HG02981 (cell line): ENCODE results near the gene LPCAT1.
"Not testable (repeated sequence)": the region's sequence is repeated elsewhere in the genome, so short reads cannot be mapped to it uniquely, and the experiment has no call there.

Source experiments
- ATAC-seq: cut with Tn5 transposase; IDR thresholded peaks from one replicate; pipeline ENCODE4 v1.9.1; 2021; ENCODE audit warnings: mild to moderate bottlenecking, moderate library complexity; ENCODE audit not compliant: unreplicated experiment

Gene LPCAT1

DNA sequence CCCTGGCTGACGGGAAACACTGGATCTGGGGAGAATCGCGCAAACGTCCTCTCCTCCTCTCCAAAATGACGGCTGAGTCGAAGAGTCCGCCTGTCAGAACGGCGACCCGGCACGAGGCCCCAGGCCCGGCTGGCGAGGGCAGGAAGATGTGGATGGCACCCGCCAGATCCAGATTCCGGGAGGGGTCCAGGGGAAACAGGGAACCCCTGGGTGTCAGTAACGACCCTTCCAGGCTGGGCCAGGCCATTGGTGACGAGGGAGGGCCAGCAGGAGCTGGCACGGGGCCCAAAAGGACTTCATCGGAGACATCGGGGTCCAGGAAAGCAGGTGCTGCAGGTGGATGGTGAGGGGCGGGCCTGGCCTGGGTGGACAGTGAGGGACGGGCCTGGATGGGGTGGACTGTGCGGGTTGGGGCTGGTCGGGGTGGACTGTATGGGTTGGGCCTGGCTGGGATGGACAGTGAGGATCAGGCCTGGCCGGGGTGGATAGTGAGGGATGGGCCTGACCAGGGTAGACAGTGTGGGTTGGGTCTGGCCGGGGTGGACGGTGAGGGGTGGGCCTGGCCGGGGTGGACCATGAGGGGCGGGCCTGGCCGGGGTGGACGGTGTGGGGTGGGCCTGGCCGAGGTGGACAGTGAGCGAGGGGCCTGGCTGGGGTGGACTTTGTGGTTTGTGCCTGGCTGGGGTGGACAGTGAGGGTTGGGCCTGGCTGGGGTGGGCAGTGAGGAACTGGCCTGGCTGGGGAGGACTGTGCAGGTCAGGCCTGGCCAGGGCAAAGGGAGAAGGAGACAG, 92.5 kb downstream of the LPCAT1 start:
- ATAC-seq: no peak

DNA sequence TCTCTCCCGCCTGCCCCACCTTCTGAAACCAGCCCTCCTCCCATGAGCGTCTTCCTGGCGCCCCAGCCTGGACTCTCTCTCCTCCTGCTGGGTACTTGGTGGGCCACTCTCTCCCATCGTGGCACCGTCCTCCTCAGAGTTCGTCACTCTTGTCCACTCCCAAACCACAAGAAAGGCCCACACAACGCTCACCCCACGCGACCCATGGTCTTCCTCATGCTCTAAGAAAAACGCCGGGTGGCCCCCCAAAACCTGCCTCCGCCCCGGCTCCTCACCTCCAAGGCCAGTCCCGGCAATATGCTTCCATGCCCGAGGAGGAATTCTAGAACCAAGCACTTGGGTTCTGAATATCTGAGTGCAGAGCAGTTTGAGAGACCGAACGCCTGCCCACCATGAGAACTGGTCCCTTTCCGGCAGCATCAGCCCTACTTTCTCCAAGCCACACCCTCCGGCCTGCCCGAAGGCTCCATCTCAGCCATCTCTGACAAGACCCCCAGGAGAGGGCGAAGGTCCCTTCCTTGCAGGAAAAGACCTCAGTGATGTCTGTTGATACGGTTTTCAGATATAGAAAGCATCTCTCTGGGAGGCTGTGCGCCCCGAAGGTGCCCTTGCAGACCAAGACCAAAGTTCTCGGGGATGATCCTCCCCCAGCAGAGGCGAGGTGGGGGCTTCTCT, 93.5 kb downstream of the LPCAT1 start:
- ATAC-seq: no peak

- no peak for ATAC-seq
Observed at GRCh38 chr5:1429496-1429895, 94.3 kb downstream of the LPCAT1 start.

DNA sequence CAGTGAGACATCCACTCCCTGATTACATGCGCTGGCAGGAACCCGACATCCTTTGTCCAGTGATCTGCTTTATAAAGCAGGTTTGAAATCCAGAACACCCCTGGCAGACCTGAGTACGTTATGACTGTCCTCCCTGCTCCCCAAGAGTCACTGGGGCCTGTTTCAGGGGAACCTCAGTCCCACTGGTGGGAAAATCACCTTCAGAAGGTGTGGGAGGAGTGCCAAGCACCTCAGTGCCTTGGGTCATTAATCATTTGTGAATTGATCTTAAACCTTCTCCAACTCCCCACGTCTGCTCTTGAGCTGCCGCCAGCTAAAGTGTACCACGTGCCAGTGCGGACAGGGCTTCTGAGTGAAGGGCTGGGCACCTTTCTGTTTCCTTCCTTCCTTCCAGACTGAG, 94.7 kb downstream of the LPCAT1 start:
- ATAC-seq: no peak

GRCh38 chr5:1428107-1428506, 95.7 kb downstream of the LPCAT1 start:
- no peak for ATAC-seq

DNA sequence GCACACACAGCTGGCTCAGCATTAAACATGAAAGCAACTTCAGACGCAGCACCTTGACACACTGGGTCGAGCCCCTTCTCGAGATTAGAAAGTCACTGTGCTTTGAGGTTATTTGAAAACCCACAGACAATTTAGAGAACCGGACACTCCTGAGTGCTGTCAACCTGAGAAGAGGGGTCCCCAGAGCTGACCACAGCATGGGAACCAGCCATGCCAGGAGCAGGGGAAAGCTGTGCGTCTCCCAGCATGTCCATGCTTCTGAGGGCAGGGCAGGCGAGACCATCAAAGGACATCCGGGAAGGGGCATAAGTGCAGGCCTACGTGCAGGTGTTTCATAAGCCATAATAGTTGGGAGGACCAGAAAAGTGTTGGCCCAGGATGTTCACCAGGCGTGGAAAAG, 99.0 kb downstream of the LPCAT1 start:
- ATAC-seq: no peak

DNA sequence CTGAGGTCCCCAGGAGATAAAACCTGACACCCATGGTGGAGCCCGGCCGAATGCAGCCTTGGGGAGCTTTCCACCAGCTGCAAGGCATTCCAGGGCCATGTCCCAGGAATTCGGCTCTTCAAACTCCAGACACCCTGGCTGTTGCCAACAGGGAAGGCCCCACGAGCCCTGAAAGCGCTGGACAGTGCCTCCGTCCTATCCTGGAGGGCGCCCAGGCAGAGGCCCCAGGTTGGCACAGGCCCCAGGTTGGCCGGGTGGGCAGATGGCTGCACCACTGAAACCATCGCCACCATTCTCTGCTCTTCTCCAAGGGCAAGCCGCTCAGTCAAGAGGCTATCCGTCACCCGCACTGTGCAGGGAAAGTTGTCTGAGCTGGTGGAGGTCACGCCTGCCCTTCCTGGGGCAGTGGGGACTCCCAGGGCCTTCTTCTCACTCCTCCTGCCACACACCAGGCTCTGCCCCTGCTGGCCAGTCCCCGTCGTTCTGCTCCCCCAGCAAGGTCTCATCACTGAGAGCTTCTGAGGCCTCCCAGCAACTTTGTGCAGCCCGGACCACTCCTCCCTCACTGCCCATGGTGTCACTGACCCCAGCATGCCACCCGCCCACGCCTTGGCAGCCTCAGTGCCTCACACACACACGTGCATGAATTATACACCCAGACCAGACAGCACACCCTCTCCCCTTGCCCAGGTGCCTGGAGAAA, 99.7 kb downstream of the LPCAT1 start:
- ATAC-seq: no peak

GRCh38 chr5:1422522-1422921, 101.2 kb downstream of the LPCAT1 start:
- ATAC-seq: not testable (repeated sequence)

DNA sequence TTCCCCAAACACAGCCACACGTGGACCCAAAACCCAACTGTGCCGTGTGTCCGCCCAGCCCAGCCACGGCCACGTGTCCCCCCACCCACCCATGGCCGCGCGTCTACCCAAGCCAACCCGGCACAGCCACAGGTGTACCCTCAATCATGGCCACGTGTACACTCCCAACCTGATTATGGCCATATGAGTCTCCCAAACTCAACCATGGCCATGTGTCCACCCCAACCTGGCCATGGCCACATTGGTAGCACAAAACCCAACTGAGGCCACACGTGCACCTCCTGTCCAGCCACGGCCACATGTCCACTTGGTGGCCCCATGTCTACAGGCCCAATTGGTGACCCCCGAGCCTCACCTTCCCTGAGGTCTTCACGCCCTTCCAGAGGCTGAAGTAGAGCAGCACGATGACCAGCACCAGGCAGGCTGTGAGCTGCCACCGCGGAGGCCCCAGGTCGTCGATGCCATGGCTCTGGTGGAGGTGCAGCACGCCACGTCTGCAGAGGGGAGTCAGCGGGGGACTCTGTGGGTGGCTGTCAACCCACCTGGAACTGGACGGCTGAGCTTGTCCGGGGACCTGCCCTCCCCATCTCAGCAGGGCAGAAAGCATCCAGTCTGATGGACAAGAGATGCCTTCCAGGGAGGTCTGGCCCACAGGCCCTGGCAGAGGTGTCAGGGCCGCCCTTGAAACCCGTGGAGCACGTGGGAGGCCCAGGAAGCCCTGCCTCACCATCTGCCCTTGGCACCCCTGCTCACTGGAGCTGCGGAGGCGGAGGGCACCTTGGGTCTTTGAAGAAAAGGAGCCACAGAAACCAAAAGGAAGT, 102.0 kb downstream of the LPCAT1 start:
- ATAC-seq: no peak

DNA sequence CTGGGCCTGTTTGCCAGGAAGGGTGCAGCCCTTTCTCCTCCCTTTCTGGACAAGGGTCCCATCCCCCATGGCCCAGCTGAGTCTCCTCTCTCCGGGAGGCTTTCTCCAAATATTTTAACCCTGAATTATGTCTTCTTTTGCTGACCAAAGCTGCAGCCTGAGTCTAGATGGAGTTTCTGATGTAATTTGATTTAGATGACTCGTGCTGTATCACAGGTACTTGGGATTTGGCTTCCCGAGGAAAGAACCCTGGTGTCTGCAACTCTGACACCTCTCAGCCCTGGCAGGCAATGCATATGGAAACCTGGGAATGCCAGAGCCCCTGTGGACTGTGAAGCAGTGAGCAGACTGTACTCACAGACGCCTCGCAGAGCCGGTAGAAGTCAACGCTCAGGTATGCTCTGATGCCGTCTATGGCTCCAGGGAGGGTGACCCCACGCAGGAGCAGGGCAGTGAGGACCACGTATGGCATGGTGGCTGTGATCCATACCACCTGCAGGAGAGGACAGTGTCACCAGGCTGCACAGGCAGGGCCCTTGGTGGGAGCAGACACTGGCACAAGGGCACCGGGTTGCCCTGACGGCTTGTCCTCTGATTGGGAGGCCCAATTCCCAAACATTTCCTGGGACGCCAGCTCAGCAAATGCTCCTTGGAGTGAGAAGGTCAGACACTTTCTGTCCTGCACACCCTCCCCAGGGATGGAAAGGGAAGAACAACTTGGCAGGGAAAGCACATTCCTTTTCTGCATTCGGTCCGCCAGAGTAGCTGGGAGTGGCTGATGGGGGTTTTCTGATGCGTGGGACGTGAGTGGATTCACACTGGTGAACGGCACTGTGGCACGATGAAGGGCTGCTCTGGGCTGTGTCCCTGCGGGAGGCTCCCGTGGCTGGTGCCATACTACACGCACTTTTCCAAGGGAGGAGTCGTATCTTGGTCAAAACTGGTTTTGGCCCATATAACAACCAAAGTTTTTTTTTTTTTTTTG, 103.3 kb downstream of the LPCAT1 start:
- no peak for ATAC-seq

- no peak for ATAC-seq
Observed at GRCh38 chr5:1419476-1420210, 104.1 kb downstream of the LPCAT1 start.

GRCh38 chr5:1418921-1419280, 104.9 kb downstream of the LPCAT1 start:
- no peak for ATAC-seq

GRCh38 chr5:1418238-1418920, 105.4 kb downstream of the LPCAT1 start:
- ATAC-seq: no peak

DNA sequence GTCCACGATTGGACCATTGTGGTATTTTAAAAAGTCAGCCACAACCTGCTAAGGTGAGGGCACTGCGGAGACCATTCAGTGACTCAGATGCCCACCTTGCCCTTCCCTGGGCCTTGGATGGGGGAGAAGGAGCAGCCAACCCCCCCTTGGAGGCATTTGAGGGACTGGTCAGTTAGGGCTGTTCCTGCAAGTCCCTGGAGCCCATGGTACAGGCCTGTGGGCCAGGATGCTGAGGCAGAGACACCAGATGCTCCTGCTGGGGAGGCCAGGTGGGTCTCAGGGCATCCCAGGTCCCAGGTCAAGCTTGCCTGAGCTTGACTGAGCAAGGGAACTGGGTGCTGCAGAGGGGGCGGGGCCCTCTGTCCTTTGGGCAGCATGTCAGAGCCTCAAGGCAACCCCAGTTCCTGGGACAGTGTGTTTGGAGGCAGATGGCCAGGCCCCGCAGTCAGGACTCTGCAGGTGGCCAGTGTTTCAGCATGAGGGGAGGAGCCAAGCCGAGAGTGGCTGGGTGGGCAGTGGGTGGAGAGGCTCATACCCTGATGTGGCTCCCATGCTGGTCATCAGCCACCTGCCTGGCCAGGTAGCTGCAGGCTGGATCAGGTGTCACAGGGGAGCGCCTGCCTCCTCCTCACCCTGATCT, 106.1 kb downstream of the LPCAT1 start:
- ATAC-seq: no peak

- no peak for ATAC-seq
Observed at GRCh38 chr5:1416856-1417469, 106.8 kb downstream of the LPCAT1 start.

DNA sequence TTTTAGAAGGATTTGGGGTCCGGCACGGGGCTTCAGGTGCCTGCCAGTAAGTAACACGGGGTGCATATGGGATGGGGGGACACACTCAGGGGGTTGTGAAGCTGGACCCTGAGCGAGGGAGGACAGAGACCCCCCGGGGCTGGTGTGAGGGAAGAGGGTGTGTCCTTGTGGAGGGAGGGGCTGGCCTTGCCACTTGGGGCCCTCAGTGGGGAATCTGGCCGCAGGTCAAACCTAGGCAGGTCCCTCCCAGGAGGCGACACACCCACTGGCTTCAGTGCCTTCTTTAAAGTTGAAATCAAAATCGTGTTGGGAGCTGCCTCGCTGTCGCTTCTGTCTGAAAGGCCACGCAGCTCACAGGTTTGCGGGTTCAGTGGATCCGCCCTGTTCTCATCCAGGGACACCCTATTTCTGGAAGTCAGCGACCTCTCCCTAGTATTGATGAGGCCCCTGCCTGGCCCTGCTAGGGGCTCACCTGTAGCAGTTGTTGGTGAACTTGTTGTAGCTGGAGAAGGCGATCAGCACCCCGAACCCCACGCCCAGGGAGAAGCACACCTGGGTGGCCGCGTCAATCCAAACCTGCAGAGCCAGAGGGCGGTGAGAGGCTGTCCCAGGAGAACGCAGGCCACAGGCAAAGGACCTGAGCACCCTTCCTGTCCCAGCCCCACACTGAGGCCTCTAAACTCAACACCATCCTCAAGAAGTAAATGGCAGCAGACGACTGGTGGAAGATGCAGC, 108.0 kb downstream of the LPCAT1 start:
- ATAC-seq: no peak

- no peak for ATAC-seq
Observed at GRCh38 chr5:1415059-1415425, 108.7 kb downstream of the LPCAT1 start.
